T-helper 1 cell (primary cell): ENCODE measurements around the gene JAM2.
A peak's percentile ranks its signal among the peaks of the same experiment; 100 is the strongest.

Experiments used
- DNase-seq, 5 donors: peaks; one replicate each; pipeline ENCODE4 v3.0.0-alpha.2; 2012 to 2020

The JAM2 gene

GRCh38 chr21:25721987-25722386 is 82.9 kb downstream of the JAM2 start:
- no peak for DNase-seq

GRCh38 chr21:25722631-25723030 is 83.6 kb downstream of the JAM2 start:
- DNase-seq, result no peak

GRCh38 chr21:25732091-25732760 is 93.2 kb downstream of the JAM2 start:
- DNase-seq, result no peak

GRCh38 chr21:25733859-25734653 is 95.0 kb downstream of the JAM2 start:
- DNase-seq, result peak in 3 of 5 donors; percentile 10 to 42 (median 14)

GRCh38 chr21:25734654-25734903 is 95.5 kb downstream of the JAM2 start:
- DNase-seq, result no peak

GRCh38 chr21:25734904-25735645 is 96.0 kb downstream of the JAM2 start, which contains the start of the genes ATP5PF and GABPA:
TSS of gene ATP5PF (minus strand) at chr21:25734904. CDS start at chr21:25729794, 5,110 bp downstream.
TSS of gene GABPA (plus strand) at chr21:25734972. CDS start at chr21:25741599, 6,627 bp downstream.
- DNase-seq, result peak; percentile 94 to 99 (median 96)

GRCh38 chr21:25735646-25736597 is 96.9 kb downstream of the JAM2 start:
- DNase-seq, result peak in 4 of 5 donors; percentile 52 to 78 (median 58)

GRCh38 chr21:25737421-25737820 is 98.4 kb downstream of the JAM2 start:
- DNase-seq, result no peak

GRCh38 chr21:25742900-25743299 is 103.8 kb downstream of the JAM2 start:
- DNase-seq, result no peak

- DNase-seq, result no peak
Measured at GRCh38 chr21:25744854-25745253, 105.8 kb downstream of the JAM2 start.

- no peak for DNase-seq
Measured at GRCh38 chr21:25750085-25750484, 111.0 kb downstream of the JAM2 start.

GRCh38 chr21:25752416-25752815 is 113.4 kb downstream of the JAM2 start:
- no peak for DNase-seq

GRCh38 chr21:25756190-25756932 is 117.3 kb downstream of the JAM2 start:
- no peak for DNase-seq

- DNase-seq, result no peak
Measured at GRCh38 chr21:25757531-25757930, 118.5 kb downstream of the JAM2 start.

- DNase-seq, result no peak
Measured at GRCh38 chr21:25759573-25759972, 120.5 kb downstream of the JAM2 start.

GRCh38 chr21:25760061-25760460 is 121.0 kb downstream of the JAM2 start:
- no peak for DNase-seq

- DNase-seq, result no peak
Measured at GRCh38 chr21:25760677-25761076, 121.6 kb downstream of the JAM2 start.

GRCh38 chr21:25764065-25764464 is 125.0 kb downstream of the JAM2 start:
- no peak for DNase-seq
